ENCODE data around the gene SNAPC2.

DNA sequence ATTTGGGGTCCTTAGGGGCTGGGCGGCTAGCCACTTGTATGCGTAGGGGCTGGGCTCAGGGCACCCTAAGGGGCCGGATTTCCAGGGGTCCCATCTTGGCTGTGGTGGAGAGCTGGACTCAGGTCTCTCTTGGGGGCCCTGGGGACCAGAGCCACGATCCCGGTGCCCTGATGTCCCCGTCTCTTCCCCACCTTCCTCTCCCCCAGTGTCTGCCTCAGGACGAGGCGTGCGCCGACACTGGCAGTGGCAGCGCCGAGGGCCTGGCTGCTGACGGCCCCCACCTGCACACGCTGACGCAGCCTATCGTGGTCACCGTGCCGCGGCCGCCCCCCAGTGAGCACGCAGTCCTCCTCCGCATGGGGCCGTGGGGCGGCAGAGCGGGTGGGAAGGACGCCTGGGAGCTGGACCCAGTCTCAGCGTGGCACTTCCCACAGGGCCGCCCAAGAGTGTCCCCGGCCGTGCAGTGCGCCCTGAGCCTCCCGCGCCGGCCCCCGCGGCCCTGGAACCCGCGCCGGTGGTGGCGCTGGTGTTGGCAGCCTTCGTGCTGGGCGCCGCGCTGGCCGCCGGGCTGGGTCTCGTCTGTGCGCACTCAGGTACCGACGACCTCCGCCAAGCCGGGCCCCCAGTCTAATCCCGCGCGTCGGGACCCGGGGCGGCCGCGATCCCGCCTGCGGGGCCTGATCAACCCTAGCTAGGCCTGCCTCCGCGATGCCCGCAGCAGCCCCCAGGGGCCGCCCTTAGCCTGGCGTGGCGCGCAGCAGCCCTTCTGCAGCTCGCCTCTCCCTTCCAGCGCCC lies 2.7 kb upstream of the SNAPC2 start:
- TF ChIP-seq EZH2 (IDR thresholded peaks at IDR 0.05; ENCODE audit: insufficient read depth, poor library complexity, severe bottlenecking): no peak
- TF ChIP-seq EZH2phosphoT487 (IDR thresholded peaks at IDR 0.05; ENCODE audit: insufficient read depth, low read depth): no peak
